OCI-M2 (cell line): Measurements from ENCODE around the gene SUMO3.

Source experiments
- DNase-seq: peaks from one replicate; lab custom pipeline; 2025; ENCODE audit not compliant: unreplicated experiment; lab: John Stamatoyannopoulos, UW

SUMO3 gene

GRCh38 chr21:44804762-44805161, 13.1 kb downstream of the SUMO3 start:
- DNase-seq, result no peak

- DNase-seq, result no peak
Measured at GRCh38 chr21:44803651-44804050, 14.2 kb downstream of the SUMO3 start.

- DNase-seq, result no peak
Measured at GRCh38 chr21:44802396-44803153, 15.3 kb downstream of the SUMO3 start.

GRCh38 chr21:44801468-44802395, 16.1 kb downstream of the SUMO3 start, which contains the start of gene UBE2G2:
UBE2G2 (minus strand) TSS chr21:44801820; CDS start chr21:44801748, 72 bp downstream.
- peak; percentile 97 for DNase-seq

- DNase-seq, result no peak
Measured at GRCh38 chr21:44800971-44801467, 16.8 kb downstream of the SUMO3 start.

- DNase-seq, result no peak
Measured at GRCh38 chr21:44800103-44800502, 17.8 kb downstream of the SUMO3 start.

GRCh38 chr21:44799646-44800045, 18.2 kb downstream of the SUMO3 start:
- DNase-seq, result no peak

GRCh38 chr21:44797775-44798174, 20.1 kb downstream of the SUMO3 start:
- no peak for DNase-seq

- no peak for DNase-seq
Measured at GRCh38 chr21:44795342-44795741, 22.5 kb downstream of the SUMO3 start.

- no peak for DNase-seq
Measured at GRCh38 chr21:44793592-44794374, 24.1 kb downstream of the SUMO3 start.

- DNase-seq, result no peak
Measured at GRCh38 chr21:44792702-44793591, 24.9 kb downstream of the SUMO3 start.

- no peak for DNase-seq
Measured at GRCh38 chr21:44791993-44792392, 25.9 kb downstream of the SUMO3 start.

- DNase-seq, result no peak
Measured at GRCh38 chr21:44791246-44791645, 26.6 kb downstream of the SUMO3 start.

GRCh38 chr21:44790368-44790767, 27.5 kb downstream of the SUMO3 start:
- DNase-seq, result no peak

GRCh38 chr21:44789880-44790279, 28.0 kb downstream of the SUMO3 start:
- DNase-seq, result no peak

GRCh38 chr21:44785620-44786335, 32.1 kb downstream of the SUMO3 start:
- DNase-seq, result no peak

GRCh38 chr21:44784810-44785209, 33.1 kb downstream of the SUMO3 start:
- no peak for DNase-seq

GRCh38 chr21:44783020-44783696, 34.7 kb downstream of the SUMO3 start:
- DNase-seq, result no peak
